ENCODE measurements around the gene EVI5.

EVI5 gene

DNA sequence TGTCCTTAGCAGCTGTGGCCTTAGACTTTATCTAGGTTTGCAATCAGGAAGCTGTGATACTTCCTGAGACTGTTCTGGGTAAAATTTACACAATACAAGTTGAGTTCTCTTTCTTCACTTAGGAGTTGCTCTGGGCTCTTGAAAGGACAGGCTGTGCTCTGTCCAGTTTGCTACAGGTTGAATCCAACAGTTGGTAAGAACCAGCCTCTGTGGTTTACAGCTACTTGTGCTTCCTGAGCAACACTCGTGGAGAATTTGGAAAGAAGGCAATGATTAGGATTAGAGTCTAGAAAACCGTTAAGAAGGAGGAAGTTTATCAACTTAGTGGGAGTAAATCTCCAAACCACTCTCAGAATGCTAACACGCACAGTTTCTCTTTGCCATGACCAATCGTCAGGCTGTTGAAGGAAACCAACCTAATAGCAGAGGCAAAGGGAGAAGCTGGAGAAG is 325.0 kb downstream of the EVI5 start:
- Histone ChIP-seq H3K36me3 (ENCODE audit: control insufficient read depth, low read length) (no peaks in the 10 kb centered on the region), H3K4me3 (ENCODE audit: low read length) (no peak overlapping the region), H3F3A (ENCODE audit: control insufficient read depth, insufficient read depth) (no peaks in the 10 kb centered on the region), H3K4me1 (ENCODE audit: control insufficient read depth, low read length) (peaks cover 3% of the 10 kb centered on the region; the same call in 1 of the 2 replicates), H3K4me2 (ENCODE audit: low read length) (no peak overlapping the region), H3K27me3 (ENCODE audit: control insufficient read depth, low read length) (no peaks in the 10 kb centered on the region), H3K9me2 (replicated peaks; ENCODE audit: control insufficient read depth, low read length) (no peaks in the 10 kb centered on the region), H3K27ac (ENCODE audit: low read depth, low read length) (no peak overlapping the region), H3K9me3 (ENCODE audit: control insufficient read depth, insufficient read depth, low read length) (no peaks in the 10 kb centered on the region), H4K20me1 (ENCODE audit: control insufficient read depth, insufficient read depth, low read depth, low read length) (no peaks in the 10 kb centered on the region), H3K79me2 (ENCODE audit: control insufficient read depth, low read length) (no peaks in the 10 kb centered on the region)
- TF ChIP-seq EZH2phosphoT487 (IDR thresholded peaks at IDR 0.05; ENCODE audit: borderline replicate concordance, low read length), result no peak
- TF ChIP-seq, protein P1, sequence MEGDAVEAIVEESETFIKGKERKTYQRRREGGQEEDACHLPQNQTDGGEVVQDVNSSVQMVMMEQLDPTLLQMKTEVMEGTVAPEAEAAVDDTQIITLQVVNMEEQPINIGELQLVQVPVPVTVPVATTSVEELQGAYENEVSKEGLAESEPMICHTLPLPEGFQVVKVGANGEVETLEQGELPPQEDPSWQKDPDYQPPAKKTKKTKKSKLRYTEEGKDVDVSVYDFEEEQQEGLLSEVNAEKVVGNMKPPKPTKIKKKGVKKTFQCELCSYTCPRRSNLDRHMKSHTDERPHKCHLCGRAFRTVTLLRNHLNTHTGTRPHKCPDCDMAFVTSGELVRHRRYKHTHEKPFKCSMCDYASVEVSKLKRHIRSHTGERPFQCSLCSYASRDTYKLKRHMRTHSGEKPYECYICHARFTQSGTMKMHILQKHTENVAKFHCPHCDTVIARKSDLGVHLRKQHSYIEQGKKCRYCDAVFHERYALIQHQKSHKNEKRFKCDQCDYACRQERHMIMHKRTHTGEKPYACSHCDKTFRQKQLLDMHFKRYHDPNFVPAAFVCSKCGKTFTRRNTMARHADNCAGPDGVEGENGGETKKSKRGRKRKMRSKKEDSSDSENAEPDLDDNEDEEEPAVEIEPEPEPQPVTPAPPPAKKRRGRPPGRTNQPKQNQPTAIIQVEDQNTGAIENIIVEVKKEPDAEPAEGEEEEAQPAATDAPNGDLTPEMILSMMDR (IDR thresholded peaks at IDR 0.05; ENCODE audit: low read depth, low read length, poor library complexity, severe bottlenecking), result no peak
